CD4-positive, alpha-beta T cell treated with Interleukin-10 for 1 hour (primary cell): ENCODE results near the gene RTN4RL2.

Experiments used
- DNase-seq: peaks from one replicate; pipeline ENCODE4 v3.0.0-alpha.2; 2020

RTN4RL2 gene

DNA sequence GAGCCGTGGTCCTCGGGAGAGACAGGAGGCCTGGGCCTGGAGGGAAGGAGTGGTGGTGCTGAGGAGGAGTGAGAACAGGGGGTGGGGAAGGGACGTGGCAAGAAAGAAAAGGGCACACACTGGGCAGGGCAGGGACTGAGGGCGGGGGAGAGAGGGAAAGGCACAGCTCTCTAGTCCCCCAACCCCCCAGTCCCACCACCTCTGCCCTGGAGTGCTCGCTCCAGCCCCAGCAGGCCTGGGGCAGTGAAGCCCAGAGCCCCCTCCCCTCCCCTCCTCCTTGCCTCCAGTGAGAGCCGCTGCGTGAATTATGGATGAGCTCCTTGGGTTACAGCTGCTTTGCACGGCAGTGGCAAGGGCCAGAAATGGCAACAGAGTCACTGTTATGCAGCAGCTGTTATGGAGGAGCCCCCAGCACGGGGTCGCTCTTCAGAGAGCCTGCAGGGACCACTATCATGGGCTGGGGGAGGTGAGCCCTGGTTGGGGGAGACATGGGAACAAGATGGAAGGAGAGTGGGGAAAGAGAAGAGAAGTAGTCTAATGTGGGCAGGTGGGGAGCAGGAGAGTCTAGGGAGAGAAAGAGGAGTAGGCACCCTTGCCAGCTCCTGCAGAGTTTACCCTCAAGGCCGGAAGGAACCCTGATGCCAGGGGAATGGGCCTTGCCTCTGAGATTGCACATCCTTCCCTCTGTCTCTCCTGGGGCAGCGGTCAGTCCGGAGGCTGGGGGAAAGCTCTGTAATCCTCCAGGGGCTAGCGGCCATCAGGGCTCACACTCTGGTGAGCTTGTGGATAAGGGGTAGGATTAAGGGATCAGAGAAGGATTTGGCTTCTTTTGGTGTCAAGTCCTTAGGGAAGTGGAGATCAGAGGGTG, 3.6 kb downstream of the RTN4RL2 start:
- no peak for DNase-seq

DNA sequence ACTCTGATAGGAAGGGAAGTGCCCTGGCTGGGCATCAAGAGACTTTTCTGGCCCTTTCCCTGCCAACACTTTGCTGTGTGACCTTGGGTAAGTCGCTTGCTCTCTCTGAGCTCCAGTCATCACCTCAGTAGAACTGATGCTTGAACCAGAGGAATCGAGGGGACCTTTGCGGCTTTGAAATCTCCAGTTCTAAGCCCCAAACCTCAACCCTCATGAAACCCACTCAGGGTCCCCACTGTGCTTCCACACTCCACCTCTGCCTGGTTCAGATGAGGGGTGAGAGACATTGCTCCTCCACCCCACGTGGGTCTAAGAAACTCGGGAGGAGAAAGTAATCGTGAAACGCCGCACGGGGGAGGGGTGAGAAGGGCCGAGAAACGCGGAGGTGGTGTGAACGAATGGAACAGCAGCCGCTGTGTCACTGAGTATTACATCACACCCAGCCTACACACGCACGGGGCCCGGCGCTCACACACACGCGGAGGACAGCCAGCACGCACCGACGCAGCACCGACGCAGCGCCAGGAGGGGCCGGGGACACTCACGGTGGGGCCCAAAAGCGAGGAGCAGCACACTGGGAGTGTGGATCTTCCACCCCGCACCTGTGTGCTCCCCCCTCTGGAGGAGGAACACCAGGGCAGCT, 4.3 kb downstream of the RTN4RL2 start:
- no peak for DNase-seq

DNA sequence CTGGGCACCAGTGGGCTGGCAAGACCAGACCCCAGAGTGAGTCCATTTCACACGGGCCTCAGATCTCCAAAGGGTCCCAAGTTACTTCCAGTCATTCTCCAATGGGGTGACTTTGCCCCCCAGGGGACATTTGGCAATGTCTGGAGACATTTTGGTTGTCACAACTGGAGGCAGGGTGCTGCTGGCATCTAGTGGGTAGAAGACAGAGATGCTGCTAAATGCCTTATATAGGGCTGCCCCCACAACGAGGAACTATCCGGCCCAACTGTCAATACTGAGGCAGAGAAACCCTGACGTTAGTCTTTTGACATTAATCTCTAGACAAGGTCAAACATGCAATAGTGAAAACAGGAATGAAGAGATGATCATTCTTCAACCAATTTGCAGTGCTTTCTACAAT, 6.4 kb downstream of the RTN4RL2 start:
- no peak for DNase-seq

DNA sequence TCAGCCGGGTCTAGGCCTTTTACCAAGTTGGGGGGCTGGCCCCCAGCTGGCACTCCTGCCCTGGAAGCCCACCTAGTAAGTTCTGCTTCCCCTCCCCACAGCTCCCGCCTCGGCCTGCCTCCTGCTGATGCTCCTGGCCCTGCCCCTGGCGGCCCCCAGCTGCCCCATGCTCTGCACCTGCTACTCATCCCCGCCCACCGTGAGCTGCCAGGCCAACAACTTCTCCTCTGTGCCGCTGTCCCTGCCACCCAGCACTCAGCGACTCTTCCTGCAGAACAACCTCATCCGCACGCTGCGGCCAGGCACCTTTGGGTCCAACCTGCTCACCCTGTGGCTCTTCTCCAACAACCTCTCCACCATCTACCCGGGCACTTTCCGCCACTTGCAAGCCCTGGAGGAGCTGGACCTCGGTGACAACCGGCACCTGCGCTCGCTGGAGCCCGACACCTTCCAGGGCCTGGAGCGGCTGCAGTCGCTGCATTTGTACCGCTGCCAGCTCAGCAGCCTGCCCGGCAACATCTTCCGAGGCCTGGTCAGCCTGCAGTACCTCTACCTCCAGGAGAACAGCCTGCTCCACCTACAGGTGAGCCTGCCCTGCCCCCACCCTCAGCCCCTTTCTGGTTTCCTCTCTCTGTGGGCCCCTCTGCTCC, 7.3 kb downstream of the RTN4RL2 start:
- no peak for DNase-seq

DNA sequence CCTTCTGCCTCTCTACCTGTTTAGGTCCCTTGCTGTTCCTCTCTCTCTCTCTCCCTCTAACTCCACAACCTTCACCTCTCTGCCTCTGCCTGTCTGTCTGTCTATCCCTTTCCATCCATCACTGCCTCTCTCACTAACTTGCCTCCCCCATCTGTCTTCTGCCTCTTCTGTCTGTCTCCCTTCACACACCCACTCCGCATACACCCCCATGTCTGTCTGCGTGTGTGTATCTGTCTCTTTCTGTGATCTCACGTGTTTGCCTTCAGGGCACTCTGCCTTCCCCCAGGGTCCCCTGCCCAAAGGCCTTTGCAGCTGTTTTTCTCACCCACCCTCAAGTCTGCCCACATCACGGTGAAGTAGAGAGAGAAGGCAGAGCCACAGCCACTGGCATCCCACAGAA, 7.9 kb downstream of the RTN4RL2 start:
- no peak for DNase-seq

DNA sequence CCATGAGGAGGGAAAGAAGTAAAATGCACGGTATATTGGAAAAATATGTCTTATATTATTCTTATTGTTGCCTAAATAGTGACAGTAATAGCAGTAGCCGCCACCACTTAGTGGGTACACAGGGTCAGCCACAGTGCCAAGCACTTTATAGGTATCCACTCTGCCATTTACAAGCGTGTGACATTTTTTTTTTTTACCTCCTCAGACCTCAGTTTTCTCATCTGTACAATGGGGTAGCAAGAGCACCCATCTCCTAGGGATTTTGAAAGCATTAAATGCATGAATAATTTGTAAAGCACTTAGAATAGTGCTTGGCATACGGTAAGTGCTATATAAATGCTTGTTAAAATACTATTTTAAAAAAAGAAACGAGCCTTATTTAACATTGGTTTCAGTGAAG, 8.9 kb downstream of the RTN4RL2 start:
- DNase-seq, result no peak

DNA sequence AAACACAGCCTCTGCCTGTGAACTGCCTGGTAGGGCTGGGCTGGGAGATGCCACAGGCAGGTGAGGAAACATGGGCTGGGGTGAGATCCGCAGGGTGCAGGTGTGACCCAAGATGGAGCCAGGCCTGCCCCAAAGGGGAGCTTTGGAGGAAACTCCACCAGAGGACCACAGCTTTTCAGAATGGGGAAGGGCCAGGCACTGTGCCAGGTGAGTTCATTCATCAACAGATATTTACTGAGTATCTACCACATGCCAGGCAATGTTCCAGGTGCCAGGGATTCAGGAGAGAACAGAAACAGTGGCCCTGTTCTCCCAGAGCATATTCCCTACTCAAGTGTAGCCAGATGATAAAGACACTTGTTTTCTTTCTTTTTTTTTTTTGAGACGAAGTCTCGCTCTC, 11.2 kb downstream of the RTN4RL2 start:
- DNase-seq, result no peak

DNA sequence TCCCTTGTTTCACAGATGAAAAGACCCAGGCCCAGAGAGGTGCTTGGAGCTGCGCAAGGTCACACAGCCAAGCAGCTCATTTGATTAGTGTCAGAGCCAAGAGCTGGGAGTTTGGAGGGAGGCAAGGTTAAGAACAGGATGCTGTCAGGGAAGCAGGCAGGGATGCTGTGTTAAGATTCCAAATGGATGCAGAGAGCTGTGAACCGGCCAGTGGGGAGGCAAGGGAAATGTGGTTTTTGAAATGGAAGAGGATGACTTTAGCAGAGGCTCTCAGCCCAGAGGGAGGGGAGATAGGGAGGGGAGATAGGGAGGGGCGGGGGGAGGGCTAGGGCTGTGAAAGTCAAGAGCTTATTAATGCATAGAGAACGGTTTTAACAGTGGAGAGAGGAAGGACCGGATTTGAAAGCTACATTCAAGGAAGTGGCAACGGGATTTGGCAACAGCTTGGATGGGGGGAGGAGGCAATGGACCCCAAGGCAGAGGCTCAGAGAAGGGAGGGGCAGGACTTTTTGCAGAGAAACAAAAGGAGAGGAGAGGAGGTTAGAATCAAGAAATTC, 13.0 kb downstream of the RTN4RL2 start:
- DNase-seq, result no peak

DNA sequence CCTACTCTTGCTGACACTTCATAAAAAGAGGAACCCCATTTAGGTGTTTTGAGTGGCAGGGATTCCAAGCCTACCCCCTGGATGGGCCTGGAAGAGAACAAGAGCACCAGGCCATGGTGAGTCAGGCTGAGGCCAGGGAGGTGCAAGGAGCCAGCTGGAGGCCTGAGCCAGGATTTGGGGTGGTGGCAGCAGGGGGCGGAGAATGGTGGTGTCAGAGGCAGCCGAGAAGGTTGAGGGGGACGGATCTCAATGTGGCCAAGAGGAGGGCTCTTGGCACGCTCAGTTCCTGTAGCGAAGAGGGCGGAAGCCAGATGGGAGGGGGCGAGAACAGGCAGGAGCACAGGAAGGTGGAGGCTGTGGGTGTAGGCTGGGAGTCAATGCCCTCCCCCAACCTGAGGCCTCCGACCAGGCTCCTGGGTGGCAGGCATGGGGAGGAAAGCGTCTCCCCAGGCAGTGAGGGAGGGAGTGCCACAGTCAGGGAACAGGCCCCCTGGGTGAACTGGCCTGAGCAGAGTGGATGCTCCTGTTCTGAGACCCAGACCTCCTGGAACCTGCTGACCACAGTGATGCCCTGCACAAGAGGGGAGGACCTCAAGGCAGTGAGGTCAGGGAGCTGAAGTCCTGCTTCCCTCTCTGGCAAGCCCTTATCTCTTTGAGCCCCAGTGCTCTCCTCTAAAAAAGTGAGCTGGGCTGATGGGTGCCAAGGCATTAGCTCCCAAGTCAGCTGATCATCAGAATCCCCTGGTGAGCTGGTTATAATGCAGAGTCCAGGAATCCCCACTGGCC, 13.9 kb downstream of the RTN4RL2 start:
- DNase-seq, result no peak

DNA sequence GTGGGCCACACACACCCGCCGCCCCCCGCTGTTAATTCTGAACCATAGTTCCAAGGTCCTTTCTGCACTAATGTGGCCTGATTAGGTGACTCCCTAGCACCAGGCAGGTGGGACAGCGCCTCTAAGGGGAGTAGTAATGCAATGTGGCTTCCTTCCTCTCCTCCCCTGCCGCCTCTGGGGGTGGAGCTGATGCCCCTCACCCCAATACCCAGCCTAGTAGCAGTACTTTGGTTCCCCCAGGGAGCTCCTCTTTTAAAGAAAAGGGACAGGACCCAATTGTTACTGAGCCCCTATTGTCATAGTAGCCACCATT, 14.4 kb downstream of the RTN4RL2 start:
- DNase-seq, result no peak

DNA sequence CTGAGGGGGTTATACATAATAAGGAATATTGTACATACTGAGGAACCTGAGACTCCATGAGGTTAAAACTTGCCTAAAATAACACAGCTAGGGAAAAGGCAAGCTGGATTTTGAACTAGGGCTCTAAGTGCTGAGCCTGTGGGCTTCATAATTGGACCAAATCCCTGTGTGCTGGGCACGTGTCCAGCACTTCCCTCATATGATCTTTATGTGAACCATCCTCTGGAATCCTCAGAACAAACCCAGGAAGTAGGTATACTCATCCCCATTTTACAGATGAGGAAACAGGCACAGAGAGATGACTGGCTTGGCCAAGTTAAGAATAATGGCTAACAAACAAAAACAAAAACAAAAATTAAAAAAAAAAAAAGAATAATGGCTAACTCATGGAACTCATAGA, 14.9 kb downstream of the RTN4RL2 start:
- no peak for DNase-seq

DNA sequence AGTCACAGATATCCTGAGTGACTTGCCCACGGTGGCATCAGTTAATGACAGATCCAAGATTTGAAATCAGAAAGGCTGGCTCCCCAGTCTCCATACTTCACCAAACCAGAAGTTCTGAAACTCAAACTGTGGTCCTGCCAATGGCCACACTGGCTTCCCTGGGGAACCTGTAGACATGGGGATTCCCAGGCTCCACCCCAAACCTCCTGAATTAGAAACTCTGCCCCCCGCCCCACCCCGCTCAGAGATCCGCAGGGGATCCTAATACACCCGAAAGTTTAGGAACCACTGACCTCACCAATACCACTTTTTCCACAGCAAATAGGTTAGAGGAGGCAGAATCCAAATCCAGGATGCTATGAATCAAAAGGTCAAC, 15.3 kb downstream of the RTN4RL2 start:
- no peak for DNase-seq

DNA sequence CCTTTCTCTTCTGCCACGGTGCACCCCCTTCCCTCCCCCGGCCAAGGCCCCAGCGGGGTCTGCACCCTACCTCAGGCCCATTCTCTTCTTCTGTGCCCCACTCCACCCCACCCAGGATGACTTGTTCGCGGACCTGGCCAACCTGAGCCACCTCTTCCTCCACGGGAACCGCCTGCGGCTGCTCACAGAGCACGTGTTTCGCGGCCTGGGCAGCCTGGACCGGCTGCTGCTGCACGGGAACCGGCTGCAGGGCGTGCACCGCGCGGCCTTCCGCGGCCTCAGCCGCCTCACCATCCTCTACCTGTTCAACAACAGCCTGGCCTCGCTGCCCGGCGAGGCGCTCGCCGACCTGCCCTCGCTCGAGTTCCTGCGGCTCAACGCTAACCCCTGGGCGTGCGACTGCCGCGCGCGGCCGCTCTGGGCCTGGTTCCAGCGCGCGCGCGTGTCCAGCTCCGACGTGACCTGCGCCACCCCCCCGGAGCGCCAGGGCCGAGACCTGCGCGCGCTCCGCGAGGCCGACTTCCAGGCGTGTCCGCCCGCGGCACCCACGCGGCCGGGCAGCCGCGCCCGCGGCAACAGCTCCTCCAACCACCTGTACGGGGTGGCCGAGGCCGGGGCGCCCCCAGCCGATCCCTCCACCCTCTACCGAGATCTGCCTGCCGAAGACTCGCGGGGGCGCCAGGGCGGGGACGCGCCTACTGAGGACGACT, 15.9 kb downstream of the RTN4RL2 start:
- DNase-seq, result no peak

DNA sequence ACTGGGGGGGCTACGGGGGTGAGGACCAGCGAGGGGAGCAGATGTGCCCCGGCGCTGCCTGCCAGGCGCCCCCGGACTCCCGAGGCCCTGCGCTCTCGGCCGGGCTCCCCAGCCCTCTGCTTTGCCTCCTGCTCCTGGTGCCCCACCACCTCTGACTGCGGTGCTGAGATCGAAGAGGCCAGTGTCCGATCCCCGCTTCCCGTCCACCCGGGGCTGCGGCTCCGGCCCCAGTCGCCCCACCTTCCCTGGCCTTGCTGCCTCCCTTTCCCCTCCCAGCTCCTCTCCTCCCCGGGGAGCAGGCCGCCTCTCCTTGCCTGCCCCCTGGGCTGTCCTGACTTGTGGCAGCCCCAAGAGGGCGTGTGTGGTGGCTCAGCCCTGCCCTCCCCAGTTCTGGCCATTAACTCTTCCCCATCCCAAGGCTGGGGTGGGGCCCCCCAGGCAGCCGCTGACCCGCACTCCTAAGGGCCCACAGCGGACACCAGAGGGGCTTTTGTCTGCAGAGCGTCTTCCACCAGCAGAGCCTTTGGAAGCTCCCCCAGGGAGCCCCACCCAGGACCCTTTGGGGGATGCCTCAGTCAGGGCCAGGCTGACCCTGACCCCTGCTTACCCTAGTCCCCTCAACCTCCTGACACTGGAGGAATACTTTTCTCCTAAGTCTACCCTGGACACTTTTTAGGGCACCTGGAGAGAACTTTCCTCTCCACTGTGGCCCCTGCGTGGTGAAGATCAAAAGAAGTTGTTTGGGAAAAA, 16.6 kb downstream of the RTN4RL2 start:
- DNase-seq, result no peak

DNA sequence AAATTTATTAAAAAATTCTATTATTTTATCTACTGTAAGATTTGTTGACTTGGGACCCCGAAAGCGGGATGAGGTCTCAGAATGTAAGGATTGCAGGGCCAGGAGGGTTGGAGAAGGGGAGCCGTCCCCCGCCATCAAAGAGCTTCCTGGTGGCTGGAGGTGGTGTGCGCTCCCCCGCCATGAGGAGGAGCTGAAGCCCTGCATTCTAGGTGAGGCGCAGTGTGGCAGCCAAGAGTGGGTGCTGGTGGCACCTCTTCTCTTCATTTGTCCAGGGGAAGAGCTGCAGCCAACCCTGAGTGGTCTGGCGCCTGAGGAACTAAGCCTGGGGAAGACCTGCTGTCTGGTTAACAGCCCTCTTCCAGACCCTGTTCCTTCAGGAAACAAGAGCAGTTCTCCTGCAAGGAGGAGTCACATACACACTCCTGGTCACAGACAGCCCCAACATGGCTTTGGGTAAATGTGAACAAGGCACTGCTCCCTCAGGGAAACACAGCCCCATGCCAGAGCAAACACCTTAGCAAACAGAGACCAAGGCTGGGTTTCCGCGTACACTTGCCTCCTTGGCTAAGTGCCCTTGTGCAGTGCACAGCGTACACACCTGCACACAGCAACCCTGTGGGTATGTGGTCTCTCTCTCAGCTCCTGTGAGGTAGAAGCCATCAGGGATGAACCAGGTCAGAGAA, 17.3 kb downstream of the RTN4RL2 start:
- DNase-seq, result no peak

DNA sequence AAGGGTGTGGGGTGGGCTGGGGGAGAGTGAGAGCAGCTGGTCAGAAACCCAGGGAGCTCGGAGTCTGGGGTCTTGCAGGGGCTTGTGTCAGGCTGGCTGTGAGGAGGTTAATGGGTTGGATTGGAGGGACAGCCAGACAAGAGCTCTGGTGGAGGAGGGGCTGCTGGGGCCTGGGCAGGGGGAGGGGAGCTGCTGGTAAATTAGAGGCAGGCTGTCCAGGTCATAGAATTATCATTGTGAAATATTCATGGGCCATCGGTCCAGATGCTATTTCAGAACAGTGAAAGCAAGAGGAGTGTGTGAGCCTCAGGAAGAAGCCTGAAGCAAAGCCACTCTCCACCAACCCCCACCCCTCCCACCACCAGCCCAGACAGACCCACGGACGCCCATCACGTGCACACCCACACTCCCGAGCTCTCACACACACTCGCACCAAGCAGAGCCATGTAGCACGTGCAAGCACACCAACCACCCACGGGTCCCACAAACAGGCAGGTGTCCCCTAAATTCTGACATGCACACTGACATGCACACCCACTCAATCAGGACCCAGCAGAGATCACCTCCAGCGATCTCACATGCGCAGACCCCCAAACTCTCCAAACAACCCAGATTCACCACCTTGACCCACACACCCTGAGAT, 18.8 kb downstream of the RTN4RL2 start:
- no peak for DNase-seq

DNA sequence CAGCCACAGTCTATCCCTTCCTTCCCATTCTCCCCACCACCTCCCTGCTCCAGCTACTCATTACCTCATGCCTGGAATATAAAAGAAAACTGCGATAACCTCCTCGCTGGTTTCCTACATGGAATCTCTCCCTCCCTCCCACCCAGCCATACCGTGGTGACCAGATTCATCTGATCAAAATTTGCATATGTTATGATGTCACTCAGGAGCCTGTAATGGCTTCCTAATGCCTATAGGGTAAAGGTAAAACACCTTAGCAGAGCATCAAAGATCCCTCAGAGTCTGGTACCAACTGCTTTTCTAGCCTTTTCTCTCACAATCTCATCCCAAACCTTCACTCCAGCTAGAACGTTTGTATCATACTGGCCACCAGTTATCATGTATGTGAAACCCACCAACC, 19.6 kb downstream of the RTN4RL2 start:
- no peak for DNase-seq

DNA sequence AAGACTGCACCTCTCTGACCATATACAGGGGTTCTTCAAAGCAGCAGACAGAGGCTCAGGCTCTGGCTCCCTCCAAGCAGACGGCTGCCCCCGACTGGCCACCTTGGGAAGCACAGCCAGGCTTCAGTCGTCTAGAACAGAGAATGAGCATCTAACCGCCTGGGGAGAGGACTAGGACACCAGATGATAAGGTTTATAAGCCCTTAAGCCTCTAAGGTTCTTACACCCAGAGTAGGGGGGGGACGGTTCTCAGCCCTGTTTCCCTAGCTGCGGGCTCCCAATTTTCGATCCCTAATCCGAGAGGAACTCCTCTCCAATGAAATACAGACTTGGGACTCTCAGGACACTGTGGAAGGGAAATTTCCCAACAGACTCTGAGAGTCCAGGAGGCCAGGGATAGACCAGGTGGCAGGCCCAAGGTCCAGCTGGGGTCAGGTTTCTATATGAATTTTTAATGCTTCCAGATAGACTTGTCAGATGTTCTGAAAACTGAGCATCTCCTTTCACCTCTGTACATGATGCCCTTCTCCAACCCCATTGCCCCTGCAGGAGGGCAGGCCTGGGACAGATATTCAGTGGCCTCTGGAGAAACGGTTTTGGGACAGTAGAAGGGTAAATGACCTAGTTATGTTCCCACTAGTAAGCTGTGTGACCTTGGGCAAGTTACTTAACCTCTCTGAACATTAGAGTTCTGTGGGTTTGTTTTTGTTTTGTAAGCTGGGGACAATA, 20.2 kb downstream of the RTN4RL2 start:
- peak; percentile 66 for DNase-seq

DNA sequence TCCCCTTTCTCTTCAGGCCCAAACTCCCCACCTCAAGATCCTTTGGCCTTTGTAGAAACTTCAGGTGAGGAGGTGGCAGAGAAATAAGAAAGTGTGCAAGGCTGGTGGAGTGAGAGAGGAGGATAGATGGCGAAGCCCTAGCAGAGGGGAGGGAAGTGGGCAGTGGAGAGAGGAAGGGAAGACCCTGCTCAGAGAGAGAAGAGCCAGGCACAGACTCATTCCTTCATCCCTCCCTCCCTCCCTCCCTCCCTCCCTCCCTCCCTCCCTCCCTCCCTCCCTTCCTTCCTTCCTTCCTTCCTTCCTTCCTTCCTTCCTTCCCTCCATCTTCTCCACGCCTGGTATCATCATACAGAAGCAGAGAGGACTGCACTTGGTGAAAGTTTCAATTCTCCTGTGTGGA, 21.0 kb downstream of the RTN4RL2 start:
- no peak for DNase-seq
